SHP77 (cell line): ENCODE results near the gene APH1A.
"Not testable (repeated sequence)": the region's sequence is repeated elsewhere in the genome, so short reads cannot be mapped to it uniquely, and the experiment has no call there.

Source experiments
- DNase-seq, 2 experiments: peaks; one replicate each; lab custom pipeline; 2025; lab: John Stamatoyannopoulos, UW

Gene APH1A

GRCh38 chr1:150268340-150268704 lies 494 bp downstream of the APH1A start:
- DNase-seq, result peak in 1 of 2 experiments; percentile 29

- DNase-seq, result no peak
Observed at GRCh38 chr1:150267896-150268295, 920 bp downstream of the APH1A start.

GRCh38 chr1:150263549-150263948 lies 5.3 kb downstream of the APH1A start:
- no peak for DNase-seq

- no peak for DNase-seq
Observed at GRCh38 chr1:150262388-150263320, 6.2 kb downstream of the APH1A start.

- no peak for DNase-seq
Observed at GRCh38 chr1:150261367-150261766, 7.4 kb downstream of the APH1A start.

GRCh38 chr1:150259758-150260669 lies 8.8 kb downstream of the APH1A start:
- DNase-seq, result peak; percentile 54 to 67

GRCh38 chr1:150259217-150259616 lies 9.6 kb downstream of the APH1A start:
- no peak for DNase-seq

GRCh38 chr1:150257624-150258585 lies 10.9 kb downstream of the APH1A start, which contains the start of gene CA14:
Gene CA14, plus strand, starts transcription at chr1:150257774. Its CDS starts 355 bp downstream, at chr1:150258129.
- DNase-seq, result peak; percentile 45 to 70

- DNase-seq, result peak; percentile 75 to 83
Observed at GRCh38 chr1:150256554-150257341, 12.1 kb downstream of the APH1A start.

- peak; percentile 58 to 65 for DNase-seq
Observed at GRCh38 chr1:150256198-150256553, 12.6 kb downstream of the APH1A start.

GRCh38 chr1:150249936-150250335 lies 18.9 kb downstream of the APH1A start:
- no peak for DNase-seq

- DNase-seq, result no peak
Observed at GRCh38 chr1:150243003-150243402, 25.8 kb downstream of the APH1A start.

GRCh38 chr1:150237746-150238145 lies 31.1 kb downstream of the APH1A start:
- DNase-seq, result no peak

- DNase-seq, result not testable (repeated sequence)
Observed at GRCh38 chr1:150237176-150237575, 31.6 kb downstream of the APH1A start.

- DNase-seq, result peak in 1 of 2 experiments; percentile 52
Observed at GRCh38 chr1:150236614-150237100, 32.2 kb downstream of the APH1A start.

- peak; percentile 100 for DNase-seq
Observed at GRCh38 chr1:150235852-150236613, 32.8 kb downstream of the APH1A start, which contains the start of gene ANP32E. Gene ANP32E, minus strand, starts transcription at chr1:150236112. Its CDS starts 326 bp downstream, at chr1:150235786.

- DNase-seq, result no peak
Observed at GRCh38 chr1:150235294-150235851, 33.4 kb downstream of the APH1A start.

GRCh38 chr1:150234566-150235293 lies 34.1 kb downstream of the APH1A start:
- DNase-seq, result peak; percentile 77 to 85

GRCh38 chr1:150234309-150234565 lies 34.6 kb downstream of the APH1A start:
- no peak for DNase-seq
